ENCODE data around the gene KHDC4.

Gene KHDC4

GRCh38 chr1:155882766-155883165 lies 51.4 kb downstream of the KHDC4 start:
- no peak overlapping the region for H3K4me3 ChIP-seq (ENCODE audit: low read depth, low read length)
- H3K9me3 ChIP-seq = no peaks in the 10 kb centered on the region
- DNase-seq = no peak
- H3K27me3 ChIP-seq = no peaks in the 10 kb centered on the region
- H3K36me3 ChIP-seq = peaks cover 21% of the 10 kb centered on the region
- H3K4me1 ChIP-seq = no peaks in the 10 kb centered on the region
- TF ChIP-seq, protein P1, sequence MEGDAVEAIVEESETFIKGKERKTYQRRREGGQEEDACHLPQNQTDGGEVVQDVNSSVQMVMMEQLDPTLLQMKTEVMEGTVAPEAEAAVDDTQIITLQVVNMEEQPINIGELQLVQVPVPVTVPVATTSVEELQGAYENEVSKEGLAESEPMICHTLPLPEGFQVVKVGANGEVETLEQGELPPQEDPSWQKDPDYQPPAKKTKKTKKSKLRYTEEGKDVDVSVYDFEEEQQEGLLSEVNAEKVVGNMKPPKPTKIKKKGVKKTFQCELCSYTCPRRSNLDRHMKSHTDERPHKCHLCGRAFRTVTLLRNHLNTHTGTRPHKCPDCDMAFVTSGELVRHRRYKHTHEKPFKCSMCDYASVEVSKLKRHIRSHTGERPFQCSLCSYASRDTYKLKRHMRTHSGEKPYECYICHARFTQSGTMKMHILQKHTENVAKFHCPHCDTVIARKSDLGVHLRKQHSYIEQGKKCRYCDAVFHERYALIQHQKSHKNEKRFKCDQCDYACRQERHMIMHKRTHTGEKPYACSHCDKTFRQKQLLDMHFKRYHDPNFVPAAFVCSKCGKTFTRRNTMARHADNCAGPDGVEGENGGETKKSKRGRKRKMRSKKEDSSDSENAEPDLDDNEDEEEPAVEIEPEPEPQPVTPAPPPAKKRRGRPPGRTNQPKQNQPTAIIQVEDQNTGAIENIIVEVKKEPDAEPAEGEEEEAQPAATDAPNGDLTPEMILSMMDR (IDR thresholded peaks at IDR 0.05; ENCODE audit: low read depth, low read length) = no peak

GRCh38 chr1:155882235-155882634 lies 52.0 kb downstream of the KHDC4 start:
- Histone ChIP-seq H3K4me3 (ENCODE audit: low read depth, low read length) (no peak overlapping the region), H3K27me3 (no peaks in the 10 kb centered on the region), H3K36me3 (peaks cover 21% of the 10 kb centered on the region), H3K9me3 (no peaks in the 10 kb centered on the region), H3K4me1 (no peaks in the 10 kb centered on the region)
- DNase-seq = no peak
- TF ChIP-seq, protein P1 (IDR thresholded peaks at IDR 0.05; ENCODE audit: low read depth, low read length) = no peak

DNA sequence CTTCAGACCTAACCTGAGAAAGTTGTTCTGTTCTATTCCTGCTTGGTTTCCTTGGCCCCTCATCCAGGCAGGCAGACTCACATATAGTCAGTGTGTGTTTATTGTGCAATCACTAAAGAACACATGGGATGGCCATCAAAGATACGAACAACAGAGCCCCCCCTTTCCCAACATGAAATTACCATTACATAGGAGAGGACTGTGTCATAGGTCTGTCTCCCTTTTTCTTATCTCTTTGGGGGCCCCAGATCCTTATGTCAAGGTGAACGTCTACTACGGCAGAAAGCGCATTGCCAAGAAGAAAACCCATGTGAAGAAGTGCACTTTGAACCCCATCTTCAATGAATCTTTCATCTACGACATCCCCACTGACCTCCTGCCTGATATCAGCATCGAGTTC lies 53.3 kb downstream of the KHDC4 start:
- Histone ChIP-seq H3K9me3 (no peaks in the 10 kb centered on the region), H3K4me1 (no peaks in the 10 kb centered on the region), H3K27me3 (no peaks in the 10 kb centered on the region), H3K36me3 (peaks cover 21% of the 10 kb centered on the region), H3K4me3 (ENCODE audit: low read depth, low read length) (no peak overlapping the region)
- TF ChIP-seq, protein P1 (IDR thresholded peaks at IDR 0.05; ENCODE audit: low read depth, low read length) = no peak
- no peak for DNase-seq

DNA sequence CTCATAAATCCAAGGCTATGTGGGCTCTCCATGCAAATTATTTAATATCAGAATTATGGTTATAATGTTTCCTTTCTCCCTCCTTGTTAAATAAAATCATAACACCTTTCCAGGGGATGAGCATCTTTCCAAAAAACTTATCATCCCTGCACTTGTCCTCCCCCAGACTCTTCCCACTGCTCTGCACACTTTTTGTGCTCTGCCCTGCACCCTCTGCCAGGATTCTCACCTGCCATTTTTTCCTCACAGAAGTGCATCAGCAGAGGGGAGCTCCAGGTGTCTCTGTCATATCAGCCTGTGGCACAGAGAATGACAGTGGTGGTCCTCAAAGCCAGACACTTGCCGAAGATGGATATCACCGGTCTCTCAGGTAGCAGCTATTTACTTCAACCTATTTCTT lies 54.0 kb downstream of the KHDC4 start:
- TF ChIP-seq, protein P1 (IDR thresholded peaks at IDR 0.05; ENCODE audit: low read depth, low read length) = no peak
- no peaks in the 10 kb centered on the region for H3K4me1 ChIP-seq

GRCh38 chr1:155877945-155878344 lies 56.3 kb downstream of the KHDC4 start:
- Histone ChIP-seq H3K4me3 (ENCODE audit: low read depth, low read length) (no peak overlapping the region), H3K27me3 (no peaks in the 10 kb centered on the region), H3K4me1 (no peaks in the 10 kb centered on the region), H3K36me3 (peaks cover 22% of the 10 kb centered on the region), H3K9me3 (no peaks in the 10 kb centered on the region)
- TF ChIP-seq, protein P1 (IDR thresholded peaks at IDR 0.05; ENCODE audit: low read depth, low read length) = no peak
- no peak for DNase-seq

More for the DNA sequence above, 54.0 kb downstream of the KHDC4 start:
- H3K36me3 ChIP-seq = peaks cover 21% of the 10 kb centered on the region
- H3K4me3 ChIP-seq (ENCODE audit: low read depth, low read length) = no peak overlapping the region
- no peak for DNase-seq
- no peaks in the 10 kb centered on the region for H3K9me3 ChIP-seq
- no peaks in the 10 kb centered on the region for H3K27me3 ChIP-seq

- TF ChIP-seq, protein P1 (IDR thresholded peaks at IDR 0.05; ENCODE audit: low read depth, low read length) = no peak
Measured at GRCh38 chr1:155873860-155874259, 60.4 kb downstream of the KHDC4 start.

More at GRCh38 chr1:155873860-155874259, 60.4 kb downstream of the KHDC4 start:
- H3K27me3 ChIP-seq = no peaks in the 10 kb centered on the region
- no peaks in the 10 kb centered on the region for H3K9me3 ChIP-seq
- peak; percentile 37 for DNase-seq
- H3K4me1 ChIP-seq = peaks cover 13% of the 10 kb centered on the region
- no peak overlapping the region for H3K4me3 ChIP-seq (ENCODE audit: low read depth, low read length)
- peaks cover 18% of the 10 kb centered on the region for H3K36me3 ChIP-seq

Data from BE2C (cell line).